Measurements from ENCODE around the gene ONECUT3. TPM values are rescaled to one million over a fixed set of nuclear protein-coding genes. Genes with fewer than 3 reads are reported as not detected.
A peak's percentile ranks its signal among the peaks of the same experiment; 100 is the strongest.

ONECUT3 gene
- total and polyA plus RNA-seq, 2 of the 4 experiments (the other 2 are of a cell fraction), result not detected

DNA sequence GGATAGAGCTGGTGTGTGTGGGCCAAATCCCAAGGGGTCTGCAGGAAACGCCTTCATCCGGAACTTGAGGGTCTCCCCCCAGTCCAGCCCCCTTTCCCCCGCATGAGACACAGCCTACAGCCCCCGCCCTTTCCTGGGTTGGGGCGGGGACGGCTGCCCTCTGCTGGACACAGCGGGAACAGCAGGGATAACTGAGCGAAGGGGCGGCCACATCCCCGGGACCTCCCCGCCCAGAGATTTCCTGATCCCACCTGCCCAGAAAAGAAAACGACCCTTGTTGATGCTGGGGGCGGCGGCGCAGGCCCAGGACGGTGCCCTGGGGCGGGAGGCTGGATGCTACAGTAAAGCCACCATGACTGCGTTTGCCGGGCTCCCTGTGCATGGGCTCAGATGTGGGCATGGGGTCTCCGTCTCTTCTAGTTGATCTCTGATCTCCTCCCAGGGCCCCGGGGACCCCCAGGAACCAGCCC, 14.2 kb downstream of the ONECUT3 start:
- POLR2A ChIA-PET (ENCODE audit: unreplicated experiment), result no interaction called here
- dilution Hi-C loops (cut with HindIII; ENCODE audit: low sequenced_read_pairs, unreplicated experiment) (no loop called here), in situ Hi-C loops (cut with MboI; ENCODE audit: low sequenced_read_pairs) (loop anchor here (5.0 kb wide), 1 partner anchor 90 kb away; no protein-coding TSS in a partner anchor), intact Hi-C loops (cut with micrococcal nuclease) (loop anchor here (1.0 kb wide), 1 partner anchor 95 kb away; no protein-coding TSS in a partner anchor)
- no peak overlapping the region for H2AK5ac ChIP-seq (ENCODE audit: low read depth, low read length)
- H2BK5ac ChIP-seq (ENCODE audit: low read depth, low read length, poor library complexity, severe bottlenecking), result no peak overlapping the region
- no peak overlapping the region for H4K91ac ChIP-seq (ENCODE audit: insufficient read depth, low read depth, low read length)
- no peak overlapping the region for H2BK15ac ChIP-seq (ENCODE audit: low read depth, low read length)
- no peak overlapping the region for H3K23ac ChIP-seq (ENCODE audit: low read depth, low read length)
- no peak overlapping the region for H2BK20ac ChIP-seq (ENCODE audit: low read depth, low read length)
- H3K79me1 ChIP-seq (ENCODE audit: low read depth in 1 of 2, low read length in 2 of 2), result no peaks in the 10 kb centered on the region
- H3K9me3 ChIP-seq (ENCODE audit: control insufficient read depth, insufficient read depth, low read length), result peaks cover 12% of the 10 kb centered on the region
- no peak overlapping the region for H2AK9ac ChIP-seq (replicated peaks; ENCODE audit: low read depth, low read length, poor library complexity)
- no peaks in the 10 kb centered on the region for H4K20me1 ChIP-seq (ENCODE audit: insufficient read depth, low read length)
- ATAC-seq (ENCODE audit: low read depth), result peak; percentile 92
- H3K4me1 ChIP-seq (ENCODE audit: control insufficient read depth, insufficient read depth, low read length), result no peaks in the 10 kb centered on the region
- no peak overlapping the region for H3K4me3 ChIP-seq (ENCODE audit: insufficient read depth, low read depth, low read length)
- H4K8ac ChIP-seq (ENCODE audit: low read depth in 2 of 2, low read length in 2 of 2), result no peak overlapping the region
- BruUV-seq (replicated peaks), result no TSS peak
- no peak overlapping the region for H2BK120ac ChIP-seq (ENCODE audit: low read depth, low read length)
- TF ChIP-seq, protein P1, sequence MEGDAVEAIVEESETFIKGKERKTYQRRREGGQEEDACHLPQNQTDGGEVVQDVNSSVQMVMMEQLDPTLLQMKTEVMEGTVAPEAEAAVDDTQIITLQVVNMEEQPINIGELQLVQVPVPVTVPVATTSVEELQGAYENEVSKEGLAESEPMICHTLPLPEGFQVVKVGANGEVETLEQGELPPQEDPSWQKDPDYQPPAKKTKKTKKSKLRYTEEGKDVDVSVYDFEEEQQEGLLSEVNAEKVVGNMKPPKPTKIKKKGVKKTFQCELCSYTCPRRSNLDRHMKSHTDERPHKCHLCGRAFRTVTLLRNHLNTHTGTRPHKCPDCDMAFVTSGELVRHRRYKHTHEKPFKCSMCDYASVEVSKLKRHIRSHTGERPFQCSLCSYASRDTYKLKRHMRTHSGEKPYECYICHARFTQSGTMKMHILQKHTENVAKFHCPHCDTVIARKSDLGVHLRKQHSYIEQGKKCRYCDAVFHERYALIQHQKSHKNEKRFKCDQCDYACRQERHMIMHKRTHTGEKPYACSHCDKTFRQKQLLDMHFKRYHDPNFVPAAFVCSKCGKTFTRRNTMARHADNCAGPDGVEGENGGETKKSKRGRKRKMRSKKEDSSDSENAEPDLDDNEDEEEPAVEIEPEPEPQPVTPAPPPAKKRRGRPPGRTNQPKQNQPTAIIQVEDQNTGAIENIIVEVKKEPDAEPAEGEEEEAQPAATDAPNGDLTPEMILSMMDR (conservative IDR thresholded peaks at IDR 0.05; ENCODE audit: low read depth, low read length), result peak; percentile 84
- TF ChIP-seq RAD21 (IDR thresholded peaks at IDR 0.05; ENCODE audit: low read length) (peak; percentile 77), MXI1 (IDR thresholded peaks at IDR 0.05; ENCODE audit: borderline replicate concordance, low read depth, low read length) (no peak), SMC3 (IDR thresholded peaks at IDR 0.05; ENCODE audit: low read depth, low read length) (peak; percentile 80), CHD1 (IDR thresholded peaks at IDR 0.05; ENCODE audit: low read depth, low read length) (no peak), MAZ (IDR thresholded peaks at IDR 0.05; ENCODE audit: borderline replicate concordance, low read depth, low read length) (peak; percentile 87; the same call in 1 of the 2 replicates)
- no peak overlapping the region for H3K4ac ChIP-seq (ENCODE audit: low read depth, low read length)
- H3K14ac ChIP-seq (replicated peaks; ENCODE audit: low read depth, low read length), result no peak overlapping the region
- H3K4me2 ChIP-seq (ENCODE audit: low read depth, low read length), result no peak overlapping the region
- no peaks in the 10 kb centered on the region for H3K36me3 ChIP-seq (ENCODE audit: control insufficient read depth, insufficient read depth, low read length)
- WGBS, 2 experiments (ENCODE audit: extremely low coverage in 2 of 2, insufficient read length in 1 of 2), result 0% methylated on average over 2 of the region's 21 CpGs; no CpG with 5 or more reads in 1 of the 2 experiments
- no peak overlapping the region for H3K56ac ChIP-seq (ENCODE audit: extremely low read depth, insufficient read depth, low read length)
- H3K9ac ChIP-seq (ENCODE audit: low read depth, low read length), result no peak overlapping the region
- peaks cover 64% of the 10 kb centered on the region for H3K27me3 ChIP-seq (ENCODE audit: control insufficient read depth, insufficient read depth, low read length)
- no peak overlapping the region for H2AFZ ChIP-seq (replicated peaks; ENCODE audit: low read length, poor library complexity)
- no peak overlapping the region for H4K5ac ChIP-seq (ENCODE audit: low read depth, low read length)
- H3K18ac ChIP-seq (ENCODE audit: low read depth, low read length), result no peak overlapping the region
- no peak for DNase-seq
- no peaks in the 10 kb centered on the region for H3K9me1 ChIP-seq (ENCODE audit: insufficient read depth, low read length)
- CTCF ChIA-PET, result interaction anchor here (0.5 to 1.1 kb wide), 2 partner anchors 14 to 27 kb away, joined by 3 to 4 read pairs; no protein-coding TSS in a partner anchor
- H3K27ac ChIP-seq (ENCODE audit: insufficient read depth, low read length), result no peak overlapping the region
